Measurements from ENCODE around the gene FOXJ1. TPM values are rescaled to one million over a fixed set of nuclear protein-coding genes. Genes with fewer than 3 reads are reported as not detected.

The FOXJ1 gene
- total and polyA plus RNA-seq, 2 experiments from 2014 or later: not detected

- H3K4me2 ChIP-seq (ENCODE audit: unreplicated experiment): no peak overlapping the region
- in situ Hi-C loops (cut with MboI): loop anchor here (5.0 kb wide), 1 partner anchor 163 kb away; no protein-coding TSS in a partner anchor
- H3K36me3 ChIP-seq (ENCODE audit: low read depth): no peaks in the 10 kb centered on the region
- WGBS, 2 experiments (ENCODE audit: low coverage in 1 of 2, low lambda C conversion rate in 2 of 2, missing lambda C conversion rate in 2 of 2): 82 to 89% methylated on average over 21 to 22 of the region's 22 CpGs
- H3K79me2 ChIP-seq (ENCODE audit: insufficient read depth): no peaks in the 10 kb centered on the region
- H2AFZ ChIP-seq: no peak overlapping the region
- no peak overlapping the region for H3K4me3 ChIP-seq
- no peaks in the 10 kb centered on the region for H3K27me3 ChIP-seq (replicated peaks; ENCODE audit: insufficient read depth)
- no peaks in the 10 kb centered on the region for H4K20me1 ChIP-seq (ENCODE audit: insufficient read depth)
- DNase-seq: peak; percentile 48
- no peak overlapping the region for H3K27ac ChIP-seq
- H3K9me2 ChIP-seq (ENCODE audit: insufficient read depth): no peaks in the 10 kb centered on the region
- H3K9me3 ChIP-seq (ENCODE audit: low read depth): no peaks in the 10 kb centered on the region
- H3K4me1 ChIP-seq (ENCODE audit: insufficient read depth): no peaks in the 10 kb centered on the region
- no peak for TF ChIP-seq EZH2phosphoT487 (IDR thresholded peaks at IDR 0.05; ENCODE audit: insufficient read depth, low read depth)
- TF ChIP-seq EZH2 (IDR thresholded peaks at IDR 0.05; ENCODE audit: insufficient read depth, poor library complexity, severe bottlenecking): no peak
- H3K9ac ChIP-seq: no peak overlapping the region
- H3F3A ChIP-seq (ENCODE audit: insufficient read depth): no peaks in the 10 kb centered on the region
Observed at GRCh38 chr17:76124582-76125390, 16.3 kb downstream of the FOXJ1 start.

GRCh38 chr17:76123749-76124581, 17.1 kb downstream of the FOXJ1 start:
- Histone ChIP-seq H3K27me3 (replicated peaks; ENCODE audit: insufficient read depth) (no peaks in the 10 kb centered on the region), H2AFZ (no peak overlapping the region), H3K4me3 (no peak overlapping the region), H3K9me2 (ENCODE audit: insufficient read depth) (no peaks in the 10 kb centered on the region), H3K4me2 (ENCODE audit: unreplicated experiment) (no peak overlapping the region), H3K79me2 (ENCODE audit: insufficient read depth) (no peaks in the 10 kb centered on the region), H3K4me1 (ENCODE audit: insufficient read depth) (no peaks in the 10 kb centered on the region), H3K36me3 (ENCODE audit: low read depth) (no peaks in the 10 kb centered on the region), H3K9me3 (ENCODE audit: low read depth) (no peaks in the 10 kb centered on the region), H3K27ac (no peak overlapping the region), H3F3A (ENCODE audit: insufficient read depth) (no peaks in the 10 kb centered on the region), H3K9ac (no peak overlapping the region), H4K20me1 (ENCODE audit: insufficient read depth) (no peaks in the 10 kb centered on the region)
- TF ChIP-seq EZH2phosphoT487 (IDR thresholded peaks at IDR 0.05; ENCODE audit: insufficient read depth, low read depth) (no peak), EZH2 (IDR thresholded peaks at IDR 0.05; ENCODE audit: insufficient read depth, poor library complexity, severe bottlenecking) (no peak)
- in situ Hi-C loops (cut with MboI): loop anchor here (5.0 kb wide), 1 partner anchor 163 kb away; no protein-coding TSS in a partner anchor
- DNase-seq: no peak
- 65 to 71% methylated on average over 9 of the region's 9 CpGs for WGBS, 2 experiments (ENCODE audit: low coverage in 1 of 2, low lambda C conversion rate in 2 of 2, missing lambda C conversion rate in 2 of 2)

GRCh38 chr17:76123191-76123499, 17.9 kb downstream of the FOXJ1 start:
- H3K4me3 ChIP-seq: no peak overlapping the region
- H3F3A ChIP-seq (ENCODE audit: insufficient read depth): no peaks in the 10 kb centered on the region
- no peaks in the 10 kb centered on the region for H4K20me1 ChIP-seq (ENCODE audit: insufficient read depth)
- H3K4me1 ChIP-seq (ENCODE audit: insufficient read depth): no peaks in the 10 kb centered on the region
- H3K4me2 ChIP-seq (ENCODE audit: unreplicated experiment): no peak overlapping the region
- TF ChIP-seq EZH2 (IDR thresholded peaks at IDR 0.05; ENCODE audit: insufficient read depth, poor library complexity, severe bottlenecking): no peak
- no peak for TF ChIP-seq EZH2phosphoT487 (IDR thresholded peaks at IDR 0.05; ENCODE audit: insufficient read depth, low read depth)
- H3K36me3 ChIP-seq (ENCODE audit: low read depth): no peaks in the 10 kb centered on the region
- no peaks in the 10 kb centered on the region for H3K79me2 ChIP-seq (ENCODE audit: insufficient read depth)
- H2AFZ ChIP-seq: no peak overlapping the region
- no peaks in the 10 kb centered on the region for H3K27me3 ChIP-seq (replicated peaks; ENCODE audit: insufficient read depth)
- in situ Hi-C loops (cut with MboI): loop anchor here (5.0 kb wide), 1 partner anchor 164 kb away; no protein-coding TSS in a partner anchor
- 79 to 85% methylated on average over 5 of the region's 5 CpGs for WGBS, 2 experiments (ENCODE audit: low coverage in 1 of 2, low lambda C conversion rate in 2 of 2, missing lambda C conversion rate in 2 of 2)
- H3K9me2 ChIP-seq (ENCODE audit: insufficient read depth): no peaks in the 10 kb centered on the region
- H3K9me3 ChIP-seq (ENCODE audit: low read depth): no peaks in the 10 kb centered on the region
- H3K9ac ChIP-seq: no peak overlapping the region
- no peak overlapping the region for H3K27ac ChIP-seq
- DNase-seq: no peak

GRCh38 chr17:76122431-76123190, 18.4 kb downstream of the FOXJ1 start:
- in situ Hi-C loops (cut with MboI): loop anchor here (5.0 kb wide), 1 partner anchor 165 kb away; no protein-coding TSS in a partner anchor
- no peak overlapping the region for H3K27ac ChIP-seq
- DNase-seq: no peak
- H4K20me1 ChIP-seq (ENCODE audit: insufficient read depth): no peaks in the 10 kb centered on the region
- TF ChIP-seq EZH2phosphoT487 (IDR thresholded peaks at IDR 0.05; ENCODE audit: insufficient read depth, low read depth) (no peak), EZH2 (IDR thresholded peaks at IDR 0.05; ENCODE audit: insufficient read depth, poor library complexity, severe bottlenecking) (no peak)
- H3K4me1 ChIP-seq (ENCODE audit: insufficient read depth): no peaks in the 10 kb centered on the region
- H3K79me2 ChIP-seq (ENCODE audit: insufficient read depth): no peaks in the 10 kb centered on the region
- H3K4me3 ChIP-seq: no peak overlapping the region
- H2AFZ ChIP-seq: peak overlapping the region; percentile 96; the same call in 1 of the 2 replicates
- H3F3A ChIP-seq (ENCODE audit: insufficient read depth): no peaks in the 10 kb centered on the region
- H3K9me3 ChIP-seq (ENCODE audit: low read depth): no peaks in the 10 kb centered on the region
- no peaks in the 10 kb centered on the region for H3K36me3 ChIP-seq (ENCODE audit: low read depth)
- no peak overlapping the region for H3K4me2 ChIP-seq (ENCODE audit: unreplicated experiment)
- 90 to 91% methylated on average over 20 to 22 of the region's 24 CpGs for WGBS, 2 experiments (ENCODE audit: low coverage in 1 of 2, low lambda C conversion rate in 2 of 2, missing lambda C conversion rate in 2 of 2)
- no peaks in the 10 kb centered on the region for H3K9me2 ChIP-seq (ENCODE audit: insufficient read depth)
- H3K27me3 ChIP-seq (replicated peaks; ENCODE audit: insufficient read depth): no peaks in the 10 kb centered on the region
- H3K9ac ChIP-seq: no peak overlapping the region

All from GM23248 (cell line).